CD4-positive, alpha-beta T cell treated with Interleukin-10 for 1 hour (primary cell): Measurements from ENCODE around the gene GTF3C1.

Source experiments
- DNase-seq: peaks from one replicate; pipeline ENCODE4 v3.0.0-alpha.2; 2020

Gene GTF3C1

GRCh38 chr16:27417047-27417671 is 132.6 kb downstream of the GTF3C1 start:
- DNase-seq: no peak

- no peak for DNase-seq
Observed at GRCh38 chr16:27414788-27415431, 134.8 kb downstream of the GTF3C1 start.

GRCh38 chr16:27413956-27414355 is 135.8 kb downstream of the GTF3C1 start:
- DNase-seq: no peak

- DNase-seq: no peak
Observed at GRCh38 chr16:27410761-27411160, 139.0 kb downstream of the GTF3C1 start.
